ENCODE measurements around the gene EVPL. TPM values are rescaled to one million over a fixed set of nuclear protein-coding genes. Genes with fewer than 3 reads are reported as not detected.

The EVPL gene
- total and polyA plus RNA-seq, 2 of the 13 experiments (the other 11 are each of a cell fraction or from before 2014, with no cell fraction given) = 2.1 to 8.2 TPM

GRCh38 chr17:75987041-75987440, 40.1 kb downstream of the EVPL start:
- H3K27me3 ChIP-seq (ENCODE audit: control insufficient read depth in 1 of 2, insufficient read depth in 2 of 2, low read length in 2 of 2) = no peaks in the 10 kb centered on the region
- no peaks in the 10 kb centered on the region for H4K20me1 ChIP-seq (ENCODE audit: insufficient read depth, low read length)
- no peak overlapping the region for H3K4me2 ChIP-seq (ENCODE audit: low read depth, low read length)
- no TSS peak for BruUV-seq (replicated peaks)
- POLR2A ChIA-PET = interaction anchor here (1.2 kb wide), 1 partner anchor 9 kb away, joined by 3 read pairs; the partner anchor contains the start of genes ACOX1 and TEN1
- no peak overlapping the region for H2AFZ ChIP-seq (ENCODE audit: low read length)
- peaks cover 6 to 16% of the 10 kb centered on the region in 2 experiments for H3K36me3 ChIP-seq (replicated peaks in 1 of 2; ENCODE audit: control insufficient read depth in 1 of 2, insufficient read depth in 2 of 2, low read length in 2 of 2)
- H3K9ac ChIP-seq (ENCODE audit: insufficient read depth, low read depth, low read length) = no peak overlapping the region
- no peak for TF ChIP-seq ZNF782 (CRISPR knock-in tag; IDR thresholded peaks at IDR 0.05; ENCODE audit: borderline replicate concordance)
- no peak for TF ChIP-seq SKI (IDR thresholded peaks at IDR 0.05; ENCODE audit: partially characterized antibody)
- TF ChIP-seq PRMT3 (CRISPR knock-in tag; IDR thresholded peaks at IDR 0.05; ENCODE audit: borderline replicate concordance, low read depth) = no peak
- TF ChIP-seq, protein P1, sequence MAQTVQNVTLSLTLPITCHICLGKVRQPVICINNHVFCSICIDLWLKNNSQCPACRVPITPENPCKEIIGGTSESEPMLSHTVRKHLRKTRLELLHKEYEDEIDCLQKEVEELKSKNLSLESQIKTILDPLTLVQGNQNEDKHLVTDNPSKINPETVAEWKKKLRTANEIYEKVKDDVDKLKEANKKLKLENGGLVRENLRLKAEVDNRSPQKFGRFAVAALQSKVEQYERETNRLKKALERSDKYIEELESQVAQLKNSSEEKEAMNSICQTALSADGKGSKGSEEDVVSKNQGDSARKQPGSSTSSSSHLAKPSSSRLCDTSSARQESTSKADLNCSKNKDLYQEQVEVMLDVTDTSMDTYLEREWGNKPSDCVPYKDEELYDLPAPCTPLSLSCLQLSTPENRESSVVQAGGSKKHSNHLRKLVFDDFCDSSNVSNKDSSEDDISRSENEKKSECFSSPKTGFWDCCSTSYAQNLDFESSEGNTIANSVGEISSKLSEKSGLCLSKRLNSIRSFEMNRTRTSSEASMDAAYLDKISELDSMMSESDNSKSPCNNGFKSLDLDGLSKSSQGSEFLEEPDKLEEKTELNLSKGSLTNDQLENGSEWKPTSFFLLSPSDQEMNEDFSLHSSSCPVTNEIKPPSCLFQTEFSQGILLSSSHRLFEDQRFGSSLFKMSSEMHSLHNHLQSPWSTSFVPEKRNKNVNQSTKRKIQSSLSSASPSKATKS (CRISPR knock-in tag; IDR thresholded peaks at IDR 0.05) = no peak
- no peak for TF ChIP-seq MTA1 (CRISPR knock-in tag; IDR thresholded peaks at IDR 0.05; ENCODE audit: borderline replicate concordance)
- TF ChIP-seq, protein P2, sequence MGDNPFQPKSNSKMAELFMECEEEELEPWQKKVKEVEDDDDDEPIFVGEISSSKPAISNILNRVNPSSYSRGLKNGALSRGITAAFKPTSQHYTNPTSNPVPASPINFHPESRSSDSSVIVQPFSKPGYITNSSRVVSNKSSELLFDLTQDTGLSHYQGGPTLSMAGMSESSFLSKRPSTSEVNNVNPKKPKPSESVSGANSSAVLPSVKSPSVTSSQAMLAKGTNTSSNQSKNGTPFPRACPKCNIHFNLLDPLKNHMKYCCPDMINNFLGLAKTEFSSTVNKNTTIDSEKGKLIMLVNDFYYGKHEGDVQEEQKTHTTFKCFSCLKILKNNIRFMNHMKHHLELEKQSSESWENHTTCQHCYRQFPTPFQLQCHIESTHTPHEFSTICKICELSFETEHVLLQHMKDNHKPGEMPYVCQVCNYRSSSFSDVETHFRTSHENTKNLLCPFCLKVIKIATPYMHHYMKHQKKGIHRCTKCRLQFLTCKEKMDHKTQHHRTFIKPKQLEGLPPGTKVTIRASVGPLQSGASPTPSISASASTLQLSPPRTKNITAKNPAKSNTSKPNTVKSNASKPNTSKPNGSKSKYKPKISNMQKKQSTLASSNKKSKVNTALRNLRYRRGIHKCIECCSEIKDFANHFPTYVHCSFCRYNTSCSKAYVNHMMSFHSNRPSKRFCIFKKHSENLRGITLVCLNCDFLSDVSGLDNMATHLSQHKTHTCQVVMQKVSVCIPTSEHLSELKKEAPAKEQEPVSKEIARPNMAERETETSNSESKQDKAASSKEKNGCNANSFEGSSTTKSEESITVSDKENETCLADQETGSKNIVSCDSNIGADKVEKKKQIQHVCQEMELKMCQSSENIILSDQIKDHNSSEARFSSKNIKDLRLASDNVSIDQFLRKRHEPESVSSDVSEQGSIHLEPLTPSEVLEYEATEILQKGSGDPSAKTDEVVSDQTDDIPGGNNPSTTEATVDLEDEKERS (CRISPR knock-in tag; IDR thresholded peaks at IDR 0.05) = no peak
- TF ChIP-seq ZNF281 (CRISPR knock-in tag; IDR thresholded peaks at IDR 0.05; ENCODE audit: borderline replicate concordance) = no peak
- no peak for TF ChIP-seq MEIS1 (CRISPR knock-in tag; IDR thresholded peaks at IDR 0.05; ENCODE audit: borderline replicate concordance)
- TF ChIP-seq GTF2F1 (IDR thresholded peaks at IDR 0.05; ENCODE audit: low read length) = no peak
- TF ChIP-seq, protein P3, sequence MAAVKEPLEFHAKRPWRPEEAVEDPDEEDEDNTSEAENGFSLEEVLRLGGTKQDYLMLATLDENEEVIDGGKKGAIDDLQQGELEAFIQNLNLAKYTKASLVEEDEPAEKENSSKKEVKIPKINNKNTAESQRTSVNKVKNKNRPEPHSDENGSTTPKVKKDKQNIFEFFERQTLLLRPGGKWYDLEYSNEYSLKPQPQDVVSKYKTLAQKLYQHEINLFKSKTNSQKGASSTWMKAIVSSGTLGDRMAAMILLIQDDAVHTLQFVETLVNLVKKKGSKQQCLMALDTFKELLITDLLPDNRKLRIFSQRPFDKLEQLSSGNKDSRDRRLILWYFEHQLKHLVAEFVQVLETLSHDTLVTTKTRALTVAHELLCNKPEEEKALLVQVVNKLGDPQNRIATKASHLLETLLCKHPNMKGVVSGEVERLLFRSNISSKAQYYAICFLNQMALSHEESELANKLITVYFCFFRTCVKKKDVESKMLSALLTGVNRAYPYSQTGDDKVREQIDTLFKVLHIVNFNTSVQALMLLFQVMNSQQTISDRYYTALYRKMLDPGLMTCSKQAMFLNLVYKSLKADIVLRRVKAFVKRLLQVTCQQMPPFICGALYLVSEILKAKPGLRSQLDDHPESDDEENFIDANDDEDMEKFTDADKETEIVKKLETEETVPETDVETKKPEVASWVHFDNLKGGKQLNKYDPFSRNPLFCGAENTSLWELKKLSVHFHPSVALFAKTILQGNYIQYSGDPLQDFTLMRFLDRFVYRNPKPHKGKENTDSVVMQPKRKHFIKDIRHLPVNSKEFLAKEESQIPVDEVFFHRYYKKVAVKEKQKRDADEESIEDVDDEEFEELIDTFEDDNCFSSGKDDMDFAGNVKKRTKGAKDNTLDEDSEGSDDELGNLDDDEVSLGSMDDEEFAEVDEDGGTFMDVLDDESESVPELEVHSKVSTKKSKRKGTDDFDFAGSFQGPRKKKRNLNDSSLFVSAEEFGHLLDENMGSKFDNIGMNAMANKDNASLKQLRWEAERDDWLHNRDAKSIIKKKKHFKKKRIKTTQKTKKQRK (IDR thresholded peaks at IDR 0.05; ENCODE audit: low read length) = no peak
- no peak for TF ChIP-seq ZBTB38 (CRISPR knock-in tag; IDR thresholded peaks at IDR 0.05)
- no peaks in the 10 kb centered on the region for H3K9me3 ChIP-seq (ENCODE audit: low read length)
- CTCF ChIA-PET (ENCODE audit: low intra/inter-chr PET ratio, low total read pairs) = no interaction called here
- H3K4me3 ChIP-seq (replicated peaks in 1 of 3; ENCODE audit: insufficient read depth in 1 of 3, low read depth in 2 of 3, low read length in 3 of 3) = no peak overlapping the region
- intact Hi-C loops (cut with micrococcal nuclease; ENCODE audit: unreplicated experiment) = no loop called here
- no peak for DNase-seq (ENCODE audit: low spot score)
- no peak overlapping the region for H3K27ac ChIP-seq (ENCODE audit: extremely low read length, insufficient read depth, low read length)
- FAIRE-seq = no peak
- H3K79me2 ChIP-seq (ENCODE audit: insufficient read depth, low read length) = no peaks in the 10 kb centered on the region
- no peak for ATAC-seq
- in situ Hi-C loops (cut with HindIII; ENCODE audit: extremely low pct_ligation_motif_present, low pct_unique_long_range_greater_than_20kb) = no loop called here
- peaks cover 40% of the 10 kb centered on the region for H3K4me1 ChIP-seq (ENCODE audit: insufficient read depth, low read length)
- 97% methylated on average over 4 of the region's 4 CpGs for WGBS (ENCODE audit: low lambda C conversion rate)

Data from HepG2 (cell line).